Retinal pigment epithelial cell (primary cell): ENCODE measurements around the gene FAM32A.

Source experiments
- DNase-seq: peaks from one replicate; pipeline ENCODE4 v3.0.0-alpha.2; 2010; ENCODE audit warnings: low read depth
- H3K4me3 ChIP-seq: 2 replicates; pipeline ENCODE4 v1.5.1; 2011; ENCODE audit warnings: mild to moderate bottlenecking, low read length, control low read depth, moderate library complexity
- CTCF ChIP-seq: conservative IDR thresholded peaks from 2 replicates; pipeline ENCODE4 v1.5.1; 2011; ENCODE audit warnings: low read depth, low read length, control low read depth, inconsistent platforms

FAM32A gene

GRCh38 chr19:16193466-16193865 lies 8.3 kb downstream of the FAM32A start:
- DNase-seq, result peak; percentile 52
- no peak overlapping the region for H3K4me3 ChIP-seq
- no peak for TF ChIP-seq CTCF

GRCh38 chr19:16197188-16197621 lies 12.0 kb downstream of the FAM32A start:
- peak; percentile 62 for DNase-seq
- peak overlapping the region; percentile 94 for H3K4me3 ChIP-seq

GRCh38 chr19:16197622-16198369 lies 12.6 kb downstream of the FAM32A start, which contains the start of gene AP1M1:
Gene AP1M1, plus strand, starts transcription at chr19:16197911. Its CDS starts 116 bp downstream, at chr19:16198027.
- no peak for TF ChIP-seq CTCF
- DNase-seq, result peak; percentile 89
- H3K4me3 ChIP-seq, result peak within 1 kb of the TSS; percentile 94

More at GRCh38 chr19:16197188-16197621, 12.0 kb downstream of the FAM32A start:
- TF ChIP-seq CTCF, result no peak

GRCh38 chr19:16198370-16198651 lies 13.1 kb downstream of the FAM32A start:
- TF ChIP-seq CTCF, result no peak
- DNase-seq, result no peak
- H3K4me3 ChIP-seq, result peak overlapping the region; percentile 94

- DNase-seq, result no peak
Observed at GRCh38 chr19:16199275-16199932, 14.2 kb downstream of the FAM32A start.

GRCh38 chr19:16200038-16201010 lies 15.1 kb downstream of the FAM32A start:
- TF ChIP-seq CTCF, result no peak
- no peak for DNase-seq
- no peak overlapping the region for H3K4me3 ChIP-seq

More at GRCh38 chr19:16199275-16199932, 14.2 kb downstream of the FAM32A start:
- peak overlapping the region; percentile 94 for H3K4me3 ChIP-seq
- TF ChIP-seq CTCF, result no peak
